Epidermal melanocyte (primary cell): Measurements from ENCODE around the gene SOS1.

ENCODE experiments used
- DNase-seq: peaks from one replicate; pipeline ENCODE4 v3.0.0; 2011; ENCODE audit warnings: low spot score; ENCODE audit not compliant: insufficient read length

The SOS1 gene

GRCh38 chr2:38932586-38932985, 188.3 kb downstream of the SOS1 start:
- DNase-seq, result no peak
